Ovary (tissue), 3 donors: Measurements from ENCODE around the gene IL1RAPL2.

Experiments
- EP300 ChIP-seq: sonication (generic); formaldehyde crosslinking; IDR thresholded peaks from one replicate; pipeline ENCODE4 v1.6.1; 2017; ENCODE audit warnings: antibody characterized with exemption
- POLR2A ChIP-seq: fragments of 450-650 bp; IDR thresholded peaks from one replicate; pipeline ENCODE4 v1.6.1; 2017; ENCODE audit warnings: antibody characterized with exemption, mild to moderate bottlenecking, moderate library complexity
- TF ChIP-seq, protein P1 (sequence below), 3 donors: fragments of 450-650 bp in 2 of 3; fragments of 200-600 bp in 1 of 3; IDR thresholded peaks; one replicate each; pipeline versions ENCODE4 v1.5.1 to v1.8.0; 2016 to 2022; ENCODE audit warnings: antibody characterized with exemption in 3 of 3, mild to moderate bottlenecking in 1 of 3
- donor health status: DM: no; HTN: no; CAD: no.

DNA sequence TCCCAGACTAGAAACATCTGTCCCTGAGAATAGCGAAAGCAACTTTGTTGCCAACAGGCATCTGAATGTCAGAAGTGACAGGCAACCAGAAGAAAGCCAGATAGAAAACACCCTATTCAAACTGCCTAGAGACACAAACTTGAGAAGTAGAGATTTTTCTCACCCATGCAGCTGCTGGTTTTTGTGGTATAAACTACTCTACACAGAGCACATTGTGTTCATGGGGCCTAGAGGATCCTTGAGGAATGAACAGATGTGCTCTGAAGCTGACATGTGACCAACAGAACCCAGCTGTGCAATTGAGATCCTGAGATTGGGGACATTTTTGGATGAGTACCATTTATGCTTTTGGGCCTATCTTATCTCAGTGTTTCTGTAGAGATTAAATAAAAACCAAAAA is 1192.8 kb downstream of the IL1RAPL2 start:
- TF ChIP-seq, protein P1, sequence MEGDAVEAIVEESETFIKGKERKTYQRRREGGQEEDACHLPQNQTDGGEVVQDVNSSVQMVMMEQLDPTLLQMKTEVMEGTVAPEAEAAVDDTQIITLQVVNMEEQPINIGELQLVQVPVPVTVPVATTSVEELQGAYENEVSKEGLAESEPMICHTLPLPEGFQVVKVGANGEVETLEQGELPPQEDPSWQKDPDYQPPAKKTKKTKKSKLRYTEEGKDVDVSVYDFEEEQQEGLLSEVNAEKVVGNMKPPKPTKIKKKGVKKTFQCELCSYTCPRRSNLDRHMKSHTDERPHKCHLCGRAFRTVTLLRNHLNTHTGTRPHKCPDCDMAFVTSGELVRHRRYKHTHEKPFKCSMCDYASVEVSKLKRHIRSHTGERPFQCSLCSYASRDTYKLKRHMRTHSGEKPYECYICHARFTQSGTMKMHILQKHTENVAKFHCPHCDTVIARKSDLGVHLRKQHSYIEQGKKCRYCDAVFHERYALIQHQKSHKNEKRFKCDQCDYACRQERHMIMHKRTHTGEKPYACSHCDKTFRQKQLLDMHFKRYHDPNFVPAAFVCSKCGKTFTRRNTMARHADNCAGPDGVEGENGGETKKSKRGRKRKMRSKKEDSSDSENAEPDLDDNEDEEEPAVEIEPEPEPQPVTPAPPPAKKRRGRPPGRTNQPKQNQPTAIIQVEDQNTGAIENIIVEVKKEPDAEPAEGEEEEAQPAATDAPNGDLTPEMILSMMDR (IDR thresholded peaks at IDR 0.05), result no peak
- TF ChIP-seq POLR2A (no peak), EP300 (no peak)
